Activated naive CD4-positive, alpha-beta T cell treated with anti-CD3 and anti-CD28 coated beads for 36 hours (primary cell): ENCODE measurements around the gene NUCB1. TPM values are rescaled to one million over a fixed set of nuclear protein-coding genes. Genes with fewer than 3 reads are reported as not detected.
A peak's percentile ranks its signal among the peaks of the same experiment; 100 is the strongest.
"Not testable (repeated sequence)": the region's sequence is repeated elsewhere in the genome, so short reads cannot be mapped to it uniquely, and the experiment has no call there.

ENCODE experiments used
- CTCF ChIA-PET: fragments of 350-600 bp; sonication (Branson Sonifier 250); formaldehyde crosslinking; loops from one replicate; lab custom pipeline; 2021; ENCODE audit warnings: antibody characterized with exemption; lab: Charles Lee
- DNase-seq: peaks from one replicate; pipeline ENCODE4 v3.0.0-alpha.2; 2020
- H3K27ac Mint-ChIP-seq: one replicate; pipeline ENCODE4 v1.8.0; 2021; ENCODE audit warnings: mild to moderate bottlenecking, mixed read lengths
- H3K27me3 Mint-ChIP-seq: one replicate; pipeline ENCODE4 v1.8.0; 2021; ENCODE audit warnings: low read depth, mixed read lengths
- H3K36me3 Mint-ChIP-seq: one replicate; pipeline ENCODE4 v1.8.0; 2021; ENCODE audit warnings: low read depth, mixed read lengths
- H3K4me1 Mint-ChIP-seq: one replicate; pipeline ENCODE4 v1.8.0; 2021; ENCODE audit warnings: low read depth, mixed read lengths
- H3K4me3 Mint-ChIP-seq: one replicate; pipeline ENCODE4 v1.8.0; 2021; ENCODE audit warnings: mild to moderate bottlenecking, moderate library complexity, mixed read lengths
- H3K9me3 Mint-ChIP-seq: one replicate; pipeline ENCODE4 v1.8.0; 2021; ENCODE audit warnings: mixed read lengths
- intact Hi-C: fragments of 100-400 bp; cut with micrococcal nuclease; formaldehyde crosslinking; loops from one replicate; pipeline ENCODE4 v1.15.1; 2023
- total RNA-seq, 2 experiments: library from RNA; stranded (reverse); gene quantifications; one replicate each; pipeline ENCODE4 v1.2.3, GENCODE V29; 2021

The NUCB1 gene
- total RNA-seq, 2 experiments from 2014 or later: 172 to 182 TPM

- H3K4me1 Mint-ChIP-seq: no peaks in the 10 kb centered on the region
- intact Hi-C loops: no loop called here
- no peaks in the 10 kb centered on the region for H3K9me3 Mint-ChIP-seq
- no peak overlapping the region for H3K27ac Mint-ChIP-seq
- H3K36me3 Mint-ChIP-seq: peaks cover 43% of the 10 kb centered on the region
- no peaks in the 10 kb centered on the region for H3K27me3 Mint-ChIP-seq
- DNase-seq: no peak
- CTCF ChIA-PET: interaction anchor here (1.1 kb wide), 1 partner anchor 17 kb away, joined by 3 read pairs; no protein-coding TSS in a partner anchor
- no peak overlapping the region for H3K4me3 Mint-ChIP-seq
Measured at GRCh38 chr19:48915757-48916156, 15.6 kb downstream of the NUCB1 start.

GRCh38 chr19:48918071-48918470 is 18.0 kb downstream of the NUCB1 start:
- Mint-ChIP-seq H3K27me3 (no peaks in the 10 kb centered on the region), H3K4me3 (no peak overlapping the region), H3K27ac (no peak overlapping the region), H3K4me1 (no peaks in the 10 kb centered on the region), H3K9me3 (no peaks in the 10 kb centered on the region), H3K36me3 (peaks cover 28% of the 10 kb centered on the region)
- CTCF ChIA-PET: interaction anchor here (1.1 kb wide), 1 partner anchor 76 kb away, joined by 3 read pairs; no protein-coding TSS in a partner anchor
- no peak for DNase-seq
- intact Hi-C loops: no loop called here

DNA sequence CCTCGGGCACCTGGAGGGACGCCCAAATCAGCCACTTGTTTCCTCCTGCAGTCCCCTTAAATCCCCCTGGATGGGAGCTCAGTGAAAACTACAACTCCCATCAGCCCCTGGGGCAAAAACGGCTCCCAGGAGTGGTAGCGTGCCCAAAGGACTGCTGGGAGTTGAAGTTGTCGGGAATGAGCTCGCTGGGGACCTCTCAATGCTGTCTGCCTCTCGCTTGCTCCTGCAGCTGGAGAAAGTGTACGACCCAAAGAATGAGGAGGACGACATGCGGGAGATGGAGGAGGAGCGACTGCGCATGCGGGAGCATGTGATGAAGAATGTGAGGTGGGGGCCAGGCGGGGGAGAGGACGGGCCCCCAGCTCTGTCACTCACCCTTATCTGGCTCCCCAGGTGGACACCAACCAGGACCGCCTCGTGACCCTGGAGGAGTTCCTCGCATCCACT is 18.7 kb downstream of the NUCB1 start:
- H3K27ac Mint-ChIP-seq: no peak overlapping the region
- no peaks in the 10 kb centered on the region for H3K4me1 Mint-ChIP-seq
- DNase-seq: peak; percentile 40

GRCh38 chr19:48919271-48919670 is 19.2 kb downstream of the NUCB1 start:
- intact Hi-C loops, H3K4me1 Mint-ChIP-seq, H3K4me3 Mint-ChIP-seq, DNase-seq, H3K27me3 Mint-ChIP-seq, H3K9me3 Mint-ChIP-seq, H3K27ac Mint-ChIP-seq: not testable (repeated sequence)
- H3K36me3 Mint-ChIP-seq: peaks cover 20% of the 10 kb centered on the region
- CTCF ChIA-PET: interaction anchor here (1.1 kb wide), 1 partner anchor 77 kb away, joined by 3 read pairs; no protein-coding TSS in a partner anchor

More for the DNA sequence above, 18.7 kb downstream of the NUCB1 start:
- H3K36me3 Mint-ChIP-seq: peaks cover 23% of the 10 kb centered on the region
- H3K4me3 Mint-ChIP-seq: no peak overlapping the region
- CTCF ChIA-PET: interaction anchor here (1.1 kb wide), 1 partner anchor 76 kb away, joined by 3 read pairs; no protein-coding TSS in a partner anchor
- intact Hi-C loops: no loop called here
- H3K9me3 Mint-ChIP-seq: no peaks in the 10 kb centered on the region
- H3K27me3 Mint-ChIP-seq: no peaks in the 10 kb centered on the region

- H3K9me3 Mint-ChIP-seq: no peaks in the 10 kb centered on the region
- no peak overlapping the region for H3K4me3 Mint-ChIP-seq
- H3K27ac Mint-ChIP-seq: no peak overlapping the region
- peaks cover 14% of the 10 kb centered on the region for H3K36me3 Mint-ChIP-seq
- intact Hi-C loops: no loop called here
- no peak for DNase-seq
- H3K4me1 Mint-ChIP-seq: no peaks in the 10 kb centered on the region
- no peaks in the 10 kb centered on the region for H3K27me3 Mint-ChIP-seq
- CTCF ChIA-PET: no interaction called here
Measured at GRCh38 chr19:48920949-48921348, 20.8 kb downstream of the NUCB1 start.

DNA sequence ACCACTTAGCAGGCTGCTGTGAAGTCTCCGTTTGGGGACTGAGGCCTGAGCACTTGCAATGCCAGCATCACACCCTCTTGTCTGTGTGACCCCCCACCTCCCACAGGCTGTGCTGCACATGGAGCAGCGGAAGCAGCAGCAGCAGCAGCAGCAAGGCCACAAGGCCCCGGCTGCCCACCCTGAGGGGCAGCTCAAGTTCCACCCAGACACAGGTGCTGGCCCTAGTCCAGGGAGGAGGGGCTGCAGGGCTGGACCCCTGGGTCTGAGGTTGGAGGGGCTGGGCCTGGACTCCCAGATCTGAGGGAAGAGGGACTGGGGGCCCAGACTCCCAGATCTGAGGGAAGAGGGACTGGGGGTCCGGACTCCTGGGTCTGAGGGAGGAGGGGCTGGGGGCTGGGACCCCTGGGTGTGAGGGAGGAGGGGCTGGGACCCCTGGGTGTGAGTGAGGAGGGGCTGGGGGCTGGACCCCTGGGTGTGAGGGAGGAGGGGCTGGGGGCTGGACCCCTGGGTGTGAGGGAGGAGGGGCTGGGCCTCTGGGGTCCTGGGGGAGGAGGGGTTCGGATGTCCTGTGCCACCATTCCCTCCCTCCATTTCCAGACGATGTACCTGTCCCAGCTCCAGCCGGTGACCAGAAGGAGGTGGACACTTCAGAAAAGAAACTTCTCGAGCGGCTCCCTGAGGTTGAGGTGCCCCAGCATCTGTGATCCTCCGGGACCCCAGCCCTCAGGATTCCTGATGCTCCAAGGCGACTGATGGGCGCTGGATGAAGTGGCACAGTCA is 21.8 kb downstream of the NUCB1 start:
- no peaks in the 10 kb centered on the region for H3K9me3 Mint-ChIP-seq
- H3K36me3 Mint-ChIP-seq: peaks cover 12% of the 10 kb centered on the region
- intact Hi-C loops: no loop called here
- peaks cover 2% of the 10 kb centered on the region for H3K4me1 Mint-ChIP-seq
- no peaks in the 10 kb centered on the region for H3K27me3 Mint-ChIP-seq
- CTCF ChIA-PET: no interaction called here
- no peak for DNase-seq
- H3K4me3 Mint-ChIP-seq: no peak overlapping the region
- no peak overlapping the region for H3K27ac Mint-ChIP-seq

- CTCF ChIA-PET: no interaction called here
- DNase-seq: no peak
Measured at GRCh38 chr19:48922548-48923490, 22.7 kb downstream of the NUCB1 start.

DNA sequence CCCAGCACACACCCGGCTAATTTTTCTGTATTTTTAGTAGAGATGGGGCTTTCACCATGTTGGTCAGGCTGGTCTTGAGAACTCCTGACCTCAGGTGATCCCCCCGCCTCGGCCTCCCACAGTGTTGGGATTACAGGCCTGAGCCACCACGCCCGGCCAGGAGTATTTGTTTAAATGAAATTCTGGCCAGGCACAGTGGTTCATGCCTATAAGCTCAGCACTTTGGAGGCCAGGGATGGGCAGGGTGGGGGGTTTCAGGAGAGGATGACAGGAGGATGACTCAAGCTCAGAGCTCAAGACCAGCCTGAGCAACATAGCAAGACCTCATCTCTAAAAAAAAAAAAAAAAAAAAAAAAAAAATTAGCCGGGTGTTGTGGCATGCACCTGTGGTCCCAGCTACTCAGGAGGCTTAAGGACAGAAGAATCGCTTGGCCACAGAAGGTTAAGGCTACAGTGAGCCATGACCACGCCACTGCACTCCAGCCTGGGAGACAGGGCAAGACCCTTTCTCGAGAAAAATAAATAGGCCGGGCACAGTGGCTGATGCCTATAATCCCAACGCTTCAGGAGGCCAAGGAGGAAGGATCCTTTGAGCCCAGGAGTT is 25.2 kb downstream of the NUCB1 start:
- intact Hi-C loops: no loop called here
- peaks cover 6% of the 10 kb centered on the region for H3K4me1 Mint-ChIP-seq
- H3K27me3 Mint-ChIP-seq: no peaks in the 10 kb centered on the region
- no peaks in the 10 kb centered on the region for H3K9me3 Mint-ChIP-seq
- no peak overlapping the region for H3K4me3 Mint-ChIP-seq
- H3K27ac Mint-ChIP-seq: no peak overlapping the region
- DNase-seq: peak; percentile 28
- peaks cover 2% of the 10 kb centered on the region for H3K36me3 Mint-ChIP-seq
- CTCF ChIA-PET: no interaction called here

More at GRCh38 chr19:48922548-48923490, 22.7 kb downstream of the NUCB1 start:
- H3K9me3 Mint-ChIP-seq: no peaks in the 10 kb centered on the region
- intact Hi-C loops: no loop called here
- H3K4me1 Mint-ChIP-seq: peaks cover 6% of the 10 kb centered on the region
- H3K36me3 Mint-ChIP-seq: peaks cover 11% of the 10 kb centered on the region
- no peak overlapping the region for H3K4me3 Mint-ChIP-seq
- H3K27ac Mint-ChIP-seq: no peak overlapping the region
- no peaks in the 10 kb centered on the region for H3K27me3 Mint-ChIP-seq

DNA sequence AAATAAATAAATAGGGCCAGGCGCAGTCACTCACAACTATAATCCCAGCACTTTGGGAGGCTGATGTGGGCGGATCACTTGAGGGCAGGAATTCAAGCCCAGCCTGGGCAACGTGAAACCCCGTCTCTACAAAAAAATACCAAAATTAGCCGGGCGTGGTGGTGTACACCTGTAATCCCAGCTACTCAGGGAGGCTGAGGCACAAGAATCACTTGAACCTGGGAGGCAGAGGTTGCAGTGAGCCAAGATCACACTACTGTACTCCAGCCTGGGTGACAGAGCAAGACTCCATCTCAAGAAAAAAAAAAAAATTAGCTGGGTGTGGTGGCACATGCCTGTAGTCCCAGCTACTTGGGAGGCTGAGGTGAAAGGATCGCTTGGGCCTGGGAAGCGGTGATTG is 25.8 kb downstream of the NUCB1 start:
- H3K4me1 Mint-ChIP-seq, CTCF ChIA-PET, H3K4me3 Mint-ChIP-seq, DNase-seq, intact Hi-C loops, H3K9me3 Mint-ChIP-seq, H3K36me3 Mint-ChIP-seq, H3K27me3 Mint-ChIP-seq, H3K27ac Mint-ChIP-seq: not testable (repeated sequence)

GRCh38 chr19:48926909-48927308 is 26.8 kb downstream of the NUCB1 start:
- no peaks in the 10 kb centered on the region for H3K27me3 Mint-ChIP-seq
- peak; percentile 70 for DNase-seq
- intact Hi-C loops: no loop called here
- peaks cover 2% of the 10 kb centered on the region for H3K36me3 Mint-ChIP-seq
- CTCF ChIA-PET: interaction anchor here (0.7 kb wide), 1 partner anchor 25 kb away, joined by 3 read pairs; no protein-coding TSS in a partner anchor
- H3K4me1 Mint-ChIP-seq: peaks cover 6% of the 10 kb centered on the region
- H3K27ac Mint-ChIP-seq: no peak overlapping the region
- H3K4me3 Mint-ChIP-seq: no peak overlapping the region
- no peaks in the 10 kb centered on the region for H3K9me3 Mint-ChIP-seq

DNA sequence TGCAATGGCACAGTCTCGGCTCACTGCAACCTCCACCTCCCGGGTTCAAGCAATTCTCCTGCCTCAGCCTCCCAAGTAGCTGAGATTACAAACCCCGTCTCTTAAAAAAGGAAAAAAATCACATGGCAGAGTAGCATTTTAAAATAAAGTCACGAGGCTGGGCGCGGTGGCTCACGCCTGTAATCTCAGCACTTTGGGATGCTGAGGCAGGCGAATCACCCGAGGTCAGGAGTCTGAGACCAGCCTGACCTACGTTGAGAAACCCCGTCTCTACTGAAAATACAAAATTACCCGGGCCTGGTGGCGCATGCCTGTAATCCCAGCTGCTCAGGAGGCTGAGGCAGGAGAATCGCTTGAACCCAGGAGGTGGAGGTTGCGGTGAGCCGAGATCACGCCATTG is 27.6 kb downstream of the NUCB1 start:
- CTCF ChIA-PET: interaction anchor here (0.7 to 1.2 kb wide), 2 partner anchors 24 to 85 kb away, joined by 3 read pairs; no protein-coding TSS in a partner anchor
- H3K27me3 Mint-ChIP-seq, H3K36me3 Mint-ChIP-seq, H3K9me3 Mint-ChIP-seq, H3K27ac Mint-ChIP-seq, H3K4me3 Mint-ChIP-seq, DNase-seq, H3K4me1 Mint-ChIP-seq: not testable (repeated sequence)
- intact Hi-C loops: loop anchor here (1.0 kb wide), 1 partner anchor 43 kb away; no protein-coding TSS in a partner anchor
